AG04449 (cell line): ENCODE data around the gene HSD17B13.

Source experiments
- CTCF ChIA-PET: fragments of 350-600 bp; formaldehyde crosslinking; extraction: SDS; loops from one replicate; lab custom pipeline; 2021; ENCODE audit warnings: antibody characterized with exemption; lab: Yijun Ruan, JAX
- POLR2A ChIA-PET: fragments of 400-600, 350-600 bp; formaldehyde crosslinking; extraction: SDS; loops from one replicate; lab custom pipeline; 2020; ENCODE audit warnings: antibody characterized with exemption, inconsistent platforms; lab: Yijun Ruan, JAX
- DNase-seq: peaks from one replicate; pipeline ENCODE4 v3.0.0-alpha.2; 2010; ENCODE audit warnings: low read depth, low spot score
- H3K4me3 ChIP-seq: 2 replicates; pipeline ENCODE4 v1.5.1; 2011; ENCODE audit warnings: low read depth, mild to moderate bottlenecking, control low read depth, low read length
- TF ChIP-seq, protein P1 (sequence below): IDR thresholded peaks from one replicate; pipeline ENCODE4 v1.5.1; 2011; ENCODE audit warnings: mild to moderate bottlenecking, moderate library complexity, low read length, control low read depth, inconsistent platforms; ENCODE audit not compliant: insufficient read depth; ENCODE audit errors: missing control alignments

The HSD17B13 gene

DNA sequence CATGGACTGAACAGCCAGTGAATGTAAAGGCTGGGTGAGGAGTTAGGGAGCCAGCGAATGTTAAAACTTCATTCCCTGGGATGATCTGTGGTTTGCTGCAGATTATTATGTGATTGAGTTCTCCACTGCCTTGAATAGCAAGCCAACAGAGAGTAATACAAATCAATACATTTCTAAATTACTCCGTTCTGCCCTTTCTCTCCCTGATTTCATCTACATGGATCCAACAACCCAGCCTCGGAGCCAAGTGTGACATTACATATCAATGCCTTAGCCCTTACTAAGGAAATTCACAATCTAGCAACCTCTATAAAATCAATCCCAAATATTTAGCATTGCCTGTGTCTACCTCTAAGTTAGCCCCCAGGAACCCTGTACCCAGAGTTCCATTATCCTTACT is 11.0 kb downstream of the HSD17B13 start:
- ChIA-PET POLR2A (no interaction called here), CTCF (no interaction called here)
- TF ChIP-seq, protein P1, sequence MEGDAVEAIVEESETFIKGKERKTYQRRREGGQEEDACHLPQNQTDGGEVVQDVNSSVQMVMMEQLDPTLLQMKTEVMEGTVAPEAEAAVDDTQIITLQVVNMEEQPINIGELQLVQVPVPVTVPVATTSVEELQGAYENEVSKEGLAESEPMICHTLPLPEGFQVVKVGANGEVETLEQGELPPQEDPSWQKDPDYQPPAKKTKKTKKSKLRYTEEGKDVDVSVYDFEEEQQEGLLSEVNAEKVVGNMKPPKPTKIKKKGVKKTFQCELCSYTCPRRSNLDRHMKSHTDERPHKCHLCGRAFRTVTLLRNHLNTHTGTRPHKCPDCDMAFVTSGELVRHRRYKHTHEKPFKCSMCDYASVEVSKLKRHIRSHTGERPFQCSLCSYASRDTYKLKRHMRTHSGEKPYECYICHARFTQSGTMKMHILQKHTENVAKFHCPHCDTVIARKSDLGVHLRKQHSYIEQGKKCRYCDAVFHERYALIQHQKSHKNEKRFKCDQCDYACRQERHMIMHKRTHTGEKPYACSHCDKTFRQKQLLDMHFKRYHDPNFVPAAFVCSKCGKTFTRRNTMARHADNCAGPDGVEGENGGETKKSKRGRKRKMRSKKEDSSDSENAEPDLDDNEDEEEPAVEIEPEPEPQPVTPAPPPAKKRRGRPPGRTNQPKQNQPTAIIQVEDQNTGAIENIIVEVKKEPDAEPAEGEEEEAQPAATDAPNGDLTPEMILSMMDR = no peak
- H3K4me3 ChIP-seq = no peak overlapping the region
- no peak for DNase-seq

DNA sequence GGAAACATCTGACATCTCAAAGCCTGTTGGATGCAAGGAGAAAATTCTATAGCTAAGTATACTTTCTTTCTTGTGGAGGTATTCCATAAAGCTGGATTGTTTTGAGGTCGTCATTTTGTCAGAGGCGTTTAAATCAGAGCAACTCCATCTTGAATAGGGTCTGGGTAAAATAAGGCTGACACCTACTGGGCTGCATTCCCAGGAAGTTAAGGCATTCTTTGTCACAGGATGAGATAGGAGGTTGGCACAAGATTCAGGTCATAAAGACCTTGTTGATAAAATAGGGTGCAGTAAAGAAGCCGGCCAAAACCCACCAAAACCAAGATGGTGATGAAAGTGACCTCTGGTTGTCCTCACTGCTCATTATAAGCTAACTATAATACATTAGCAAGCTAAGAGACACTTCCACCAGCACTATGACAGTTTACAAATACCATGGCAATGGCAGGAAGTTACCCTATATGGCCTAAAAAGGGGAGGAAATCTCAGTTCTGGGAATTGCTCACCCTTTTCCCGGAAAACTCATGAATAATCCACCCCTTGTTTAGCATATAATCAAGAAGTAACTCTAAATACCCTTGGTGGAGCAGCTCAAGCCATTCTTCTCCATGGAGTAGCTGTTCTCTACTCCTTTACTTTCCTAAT is 11.9 kb downstream of the HSD17B13 start:
- DNase-seq = no peak
- ChIA-PET CTCF (no interaction called here), POLR2A (no interaction called here)
- TF ChIP-seq, protein P1 = no peak
- H3K4me3 ChIP-seq = no peak overlapping the region

DNA sequence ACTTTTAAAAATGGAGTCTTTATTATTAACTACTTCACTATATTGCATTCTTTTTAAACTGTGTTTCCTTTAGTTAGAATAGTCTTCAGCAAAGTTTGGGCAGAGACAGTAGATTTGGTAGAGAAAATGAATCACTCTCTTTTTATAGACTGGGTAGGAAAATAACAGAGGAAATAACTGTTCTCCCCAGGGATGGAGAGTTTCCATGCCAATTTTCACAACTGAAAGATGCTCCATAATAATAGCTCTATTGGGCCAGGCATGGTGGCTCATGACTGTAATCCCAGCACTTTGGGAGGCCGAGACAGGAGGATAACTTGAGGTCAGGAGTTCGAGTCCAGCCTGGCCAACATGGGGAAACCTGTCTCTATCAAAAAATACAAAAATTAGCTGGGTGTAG is 13.1 kb downstream of the HSD17B13 start:
- ChIA-PET CTCF (no interaction called here), POLR2A (no interaction called here)
- DNase-seq = no peak
- H3K4me3 ChIP-seq = no peak overlapping the region
- TF ChIP-seq, protein P1 = no peak

DNA sequence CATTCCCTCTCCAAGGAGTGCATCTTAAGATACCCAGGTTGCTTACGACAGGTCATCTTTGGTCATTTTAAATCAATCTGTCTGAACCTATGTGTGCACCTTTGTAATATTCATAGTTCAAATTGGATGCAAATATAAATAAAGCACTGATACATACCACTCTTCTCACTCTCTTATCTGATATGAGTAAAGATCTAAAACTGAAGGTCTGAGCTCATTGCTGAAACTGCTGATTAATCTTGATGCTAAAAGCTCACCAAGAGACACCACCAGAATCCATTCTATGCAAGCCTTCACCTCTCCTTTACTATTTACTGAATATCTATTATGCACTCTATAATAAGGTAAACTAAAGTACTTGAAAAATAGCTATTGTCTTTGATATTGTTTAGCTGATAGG is 16.6 kb downstream of the HSD17B13 start:
- ChIA-PET CTCF (no interaction called here), POLR2A (no interaction called here)
- TF ChIP-seq, protein P1 = no peak
- H3K4me3 ChIP-seq = no peak overlapping the region
- DNase-seq = no peak

DNA sequence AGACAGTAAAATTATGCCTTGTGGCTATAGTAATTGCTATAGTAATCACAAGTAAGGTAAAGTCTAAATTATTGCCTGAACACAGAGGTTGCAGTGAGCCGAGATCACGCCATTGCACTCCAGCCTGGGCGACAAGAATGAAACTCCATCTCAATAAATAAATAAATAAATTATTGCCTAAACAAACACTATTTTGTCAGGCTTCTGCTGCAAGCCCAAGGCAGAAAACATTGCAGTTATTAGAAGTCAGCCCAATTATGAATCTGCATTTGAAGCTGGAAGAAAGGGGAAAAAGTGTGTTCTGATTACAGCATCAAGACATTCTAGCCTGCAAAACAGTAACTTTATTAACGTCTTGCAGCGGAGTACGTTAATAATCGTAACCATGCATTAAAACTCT is 17.1 kb downstream of the HSD17B13 start:
- no peak for DNase-seq
- CTCF ChIA-PET = no interaction called here
- H3K4me3 ChIP-seq = no peak overlapping the region
- POLR2A ChIA-PET = no interaction called here
- TF ChIP-seq, protein P1 = no peak

DNA sequence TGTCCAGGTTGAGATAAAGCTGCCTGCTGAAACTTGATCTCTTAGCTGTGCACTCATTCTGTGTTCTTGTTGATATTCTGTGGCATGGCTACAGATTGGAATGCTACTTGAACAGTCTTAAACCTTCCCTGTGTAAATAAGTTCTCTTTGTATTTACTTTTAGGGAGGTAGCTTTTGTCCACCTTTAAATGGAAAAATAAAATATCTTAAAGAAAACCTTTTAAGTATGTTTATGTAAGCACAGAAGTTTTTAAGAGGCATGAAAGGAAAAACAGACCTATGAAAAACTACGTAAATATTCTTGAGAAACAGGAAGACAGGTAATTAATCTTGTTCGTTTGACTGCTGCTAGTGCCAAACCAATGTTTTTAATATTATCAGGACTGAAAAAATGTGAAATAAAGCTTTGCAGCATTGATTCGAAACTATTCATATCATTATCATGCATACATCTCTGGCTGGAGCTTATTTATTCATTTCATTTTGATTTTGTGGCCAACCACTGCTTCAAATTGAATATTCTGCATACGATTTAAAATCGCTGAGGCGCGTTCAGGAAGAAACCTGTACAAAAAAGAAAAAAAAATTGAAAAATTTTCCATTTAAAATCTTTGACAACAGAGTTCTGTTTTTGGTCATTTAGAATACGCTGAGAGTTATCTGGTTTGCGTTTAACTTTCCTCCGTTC is 17.8 kb downstream of the HSD17B13 start:
- TF ChIP-seq, protein P1 = no peak
- ChIA-PET POLR2A (no interaction called here), CTCF (no interaction called here)
- DNase-seq = no peak
- no peak overlapping the region for H3K4me3 ChIP-seq
